GM19328 (cell line): Measurements from ENCODE around the gene NFIL3.
"Not testable (repeated sequence)": the region's sequence is repeated elsewhere in the genome, so short reads cannot be mapped to it uniquely, and the experiment has no call there.

Source experiments
- ATAC-seq: cut with Tn5 transposase; IDR thresholded peaks from one replicate; pipeline ENCODE4 v1.9.1; 2021; ENCODE audit warnings: mild to moderate bottlenecking, moderate library complexity; ENCODE audit not compliant: unreplicated experiment

NFIL3 gene

DNA sequence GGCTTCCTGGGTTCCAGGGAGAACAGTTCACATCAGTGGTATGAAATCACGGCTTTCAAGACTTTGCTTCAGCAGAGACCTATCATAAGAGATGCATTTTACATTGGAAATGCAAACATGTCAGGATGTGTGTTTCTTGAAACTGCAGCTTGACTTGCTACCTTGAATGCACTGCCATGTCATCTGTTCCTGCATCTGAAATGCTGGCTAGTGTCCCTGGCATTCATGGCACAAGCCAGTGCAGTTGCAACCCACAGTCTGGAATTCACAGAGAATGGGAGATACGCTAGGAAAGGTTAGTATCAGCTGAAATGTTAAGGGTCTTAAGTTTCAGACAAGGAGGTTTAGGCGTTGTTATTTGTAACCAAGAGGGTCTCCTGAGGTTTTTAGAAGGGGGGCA is 24.7 kb downstream of the NFIL3 start:
- no peak for ATAC-seq

DNA sequence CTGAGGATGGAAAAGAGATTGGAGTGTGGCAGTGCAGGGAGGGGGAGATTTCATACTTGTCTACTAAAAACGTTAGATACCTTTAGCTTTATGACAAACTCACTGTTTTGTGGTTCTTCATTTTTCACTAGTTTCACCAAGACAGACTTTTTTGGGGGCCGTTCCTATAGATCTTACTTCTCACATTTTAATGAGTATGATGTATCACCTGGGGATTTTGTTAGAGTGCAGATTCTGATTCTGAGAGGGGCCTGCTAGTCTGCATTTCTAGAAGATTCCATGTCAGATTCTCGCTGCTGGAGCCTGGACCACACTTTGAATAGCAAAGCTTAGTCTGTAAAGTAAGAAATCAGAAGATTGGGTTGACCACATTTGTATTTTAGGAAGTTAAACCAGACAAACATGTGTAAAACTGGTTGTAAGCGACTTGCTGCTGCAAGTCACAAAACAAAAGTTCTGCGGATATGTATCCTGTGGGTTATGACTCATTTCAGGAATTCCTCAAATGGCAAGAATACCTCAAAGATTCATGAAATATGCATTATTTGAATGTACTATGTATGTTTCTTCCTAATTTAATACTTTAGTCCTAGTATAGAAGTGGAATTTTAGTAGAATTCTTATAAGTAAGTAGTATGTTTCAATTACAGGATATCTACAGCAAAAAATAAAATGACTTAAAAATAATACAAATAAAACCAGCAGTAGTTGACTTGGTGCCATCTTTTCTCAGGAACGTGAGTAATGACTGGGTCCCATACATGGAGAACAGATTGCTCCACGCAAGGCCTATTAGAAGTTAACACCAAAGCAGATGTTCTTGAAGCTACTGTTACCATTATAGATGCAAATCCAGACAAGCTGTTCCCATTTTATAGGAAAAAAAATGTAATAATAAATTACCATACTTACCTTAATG is 27.8 kb downstream of the NFIL3 start:
- ATAC-seq, result no peak

DNA sequence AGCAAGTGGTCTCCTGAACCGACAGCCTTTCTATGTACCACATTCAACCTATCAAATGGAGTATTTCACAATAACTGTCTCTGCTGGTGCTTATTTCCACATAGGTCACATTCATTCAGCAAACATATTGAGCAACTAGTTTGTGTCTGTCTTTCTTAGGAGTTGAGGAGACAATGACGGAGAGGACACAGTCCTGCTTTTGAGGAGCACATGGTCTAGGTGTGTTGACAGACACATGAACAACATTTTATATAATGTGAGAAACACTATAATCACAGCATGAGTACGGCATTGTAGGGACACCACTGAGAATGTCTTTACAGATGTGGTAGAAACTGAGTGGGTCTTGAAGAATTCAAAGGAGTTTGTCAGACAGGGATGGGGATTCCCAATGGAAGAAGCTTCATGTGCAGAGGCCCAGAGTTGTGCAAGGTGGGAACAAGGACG is 28.5 kb downstream of the NFIL3 start:
- no peak for ATAC-seq

DNA sequence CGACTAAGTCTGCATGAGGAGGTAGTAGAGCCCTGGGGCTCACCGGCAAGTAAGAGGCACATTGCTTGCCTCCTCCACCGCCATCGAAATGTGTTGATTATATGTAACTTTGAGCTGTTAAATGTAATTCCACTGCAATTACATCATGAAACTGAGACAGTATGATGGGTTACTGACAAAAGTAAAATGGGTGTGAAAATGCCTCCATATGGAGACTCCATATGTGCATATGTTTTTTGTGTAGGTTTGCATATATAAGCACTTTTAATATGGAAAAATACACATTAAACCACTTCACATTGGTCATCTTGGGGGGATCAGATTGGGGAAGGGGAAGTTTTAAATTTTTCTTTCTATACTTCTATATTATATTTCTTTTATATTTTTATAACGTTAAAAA is 29.8 kb downstream of the NFIL3 start:
- ATAC-seq, result no peak

DNA sequence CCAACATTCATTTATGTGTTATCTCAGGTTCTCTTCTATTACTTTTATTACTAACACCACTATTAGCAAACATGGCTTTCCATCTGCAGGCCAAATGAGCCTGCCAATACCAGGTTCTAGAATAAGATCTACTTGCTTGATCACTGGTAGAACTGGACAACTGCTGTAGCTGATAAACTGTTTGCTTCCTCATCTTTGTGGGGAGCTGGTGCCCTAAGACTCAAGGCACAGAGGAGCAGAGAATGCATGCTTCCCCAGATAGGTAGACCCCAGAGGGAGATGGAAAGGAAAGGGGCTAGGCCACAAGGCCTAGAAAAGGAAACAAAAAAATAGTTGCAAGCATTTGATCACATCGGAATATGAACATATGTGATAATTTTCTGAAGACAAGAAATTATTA is 31.2 kb downstream of the NFIL3 start:
- ATAC-seq, result no peak

DNA sequence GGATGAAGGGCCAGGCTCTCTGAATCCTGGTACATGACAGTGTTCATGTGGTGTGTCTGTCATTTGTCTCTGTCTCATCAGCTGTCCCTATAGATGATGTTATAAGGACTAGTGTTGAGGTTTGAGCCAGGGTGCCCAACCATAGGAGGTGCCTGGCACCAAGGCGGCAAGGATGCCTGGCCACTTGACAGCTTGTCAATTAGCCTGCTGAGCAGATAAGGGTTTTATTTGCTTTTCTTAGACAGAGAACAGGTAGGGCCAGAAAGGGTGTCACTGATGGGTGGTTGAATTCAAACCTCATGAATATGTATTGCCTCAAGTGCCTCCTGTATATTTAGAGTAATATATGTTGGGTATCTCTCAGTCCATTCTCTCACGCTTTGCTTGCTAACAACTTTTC is 31.8 kb downstream of the NFIL3 start:
- no peak for ATAC-seq

DNA sequence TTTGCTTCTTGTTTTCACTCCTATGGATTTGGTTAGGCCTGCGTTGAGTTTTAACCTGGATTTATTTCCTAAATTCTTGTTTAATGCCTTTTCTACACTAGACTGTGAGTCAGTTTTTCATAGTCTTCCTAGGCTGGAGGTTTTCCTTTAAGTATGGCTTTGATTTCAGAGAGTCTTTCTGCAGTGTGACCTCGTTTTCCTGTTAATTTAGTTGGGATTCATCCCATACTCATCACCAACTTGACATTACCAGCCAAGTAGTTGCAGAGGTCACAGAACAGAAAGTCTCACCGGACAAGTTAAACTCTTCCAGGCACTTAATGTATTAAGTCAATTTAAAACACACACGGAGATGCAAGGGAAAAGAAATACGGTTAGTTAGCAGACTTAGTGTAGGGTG is 32.2 kb downstream of the NFIL3 start:
- no peak for ATAC-seq

DNA sequence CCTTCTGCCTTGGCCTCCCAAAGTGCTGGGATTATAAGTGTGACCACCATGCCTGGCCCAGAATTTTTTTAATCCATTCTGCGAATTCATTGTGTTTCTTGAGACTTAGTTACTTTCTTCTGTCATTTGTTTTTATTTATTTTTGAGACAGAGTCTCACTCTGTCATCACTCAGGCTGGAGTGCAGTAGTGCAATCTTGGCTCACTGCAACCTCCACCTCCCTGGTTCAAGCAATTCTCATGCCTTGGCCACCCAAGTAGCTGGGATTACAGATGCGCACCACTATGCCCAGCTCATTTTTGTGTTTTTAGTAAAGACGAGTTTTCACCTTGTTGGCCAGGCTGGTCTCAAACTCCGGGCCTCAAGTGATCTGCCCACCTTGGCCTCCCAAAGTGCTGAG is 33.9 kb downstream of the NFIL3 start:
- not testable (repeated sequence) for ATAC-seq

DNA sequence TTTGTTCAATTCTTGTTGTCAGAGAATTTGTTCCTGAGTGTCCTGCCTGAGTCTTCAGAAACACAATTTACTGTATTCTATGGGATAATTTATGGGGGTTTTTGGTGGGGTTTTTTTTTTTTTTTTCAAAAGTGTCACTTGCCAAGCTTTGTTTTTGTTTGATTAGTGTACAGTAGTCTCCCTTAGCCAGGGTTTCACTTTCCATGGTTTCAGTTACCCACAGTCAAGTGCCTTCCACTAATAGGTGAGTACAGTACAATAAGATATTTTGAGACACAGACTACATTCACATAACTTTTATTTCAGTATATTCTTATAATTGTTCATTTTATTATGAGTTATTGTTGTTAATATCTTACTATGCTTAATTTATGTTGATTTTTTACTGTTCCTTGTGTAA is 36.9 kb downstream of the NFIL3 start:
- no peak for ATAC-seq

DNA sequence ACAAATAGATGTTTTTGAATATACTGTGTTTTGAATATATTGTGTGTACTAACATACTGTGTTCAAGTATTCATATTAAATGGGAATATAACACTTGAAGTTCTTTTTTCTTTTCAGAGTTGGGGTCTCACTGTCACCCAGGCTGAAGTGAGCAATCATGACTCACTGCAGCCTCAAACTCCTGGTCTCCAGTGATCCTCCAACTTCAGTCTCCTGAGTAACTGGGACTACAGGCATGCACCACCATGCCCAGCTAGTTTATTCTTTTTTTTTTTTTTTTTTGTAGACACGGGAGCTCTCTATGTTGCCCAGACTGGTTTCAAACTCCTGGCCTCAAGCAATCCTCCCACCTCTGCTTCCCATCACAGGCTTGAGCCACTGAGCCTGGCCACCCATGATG is 38.7 kb downstream of the NFIL3 start:
- no peak for ATAC-seq

DNA sequence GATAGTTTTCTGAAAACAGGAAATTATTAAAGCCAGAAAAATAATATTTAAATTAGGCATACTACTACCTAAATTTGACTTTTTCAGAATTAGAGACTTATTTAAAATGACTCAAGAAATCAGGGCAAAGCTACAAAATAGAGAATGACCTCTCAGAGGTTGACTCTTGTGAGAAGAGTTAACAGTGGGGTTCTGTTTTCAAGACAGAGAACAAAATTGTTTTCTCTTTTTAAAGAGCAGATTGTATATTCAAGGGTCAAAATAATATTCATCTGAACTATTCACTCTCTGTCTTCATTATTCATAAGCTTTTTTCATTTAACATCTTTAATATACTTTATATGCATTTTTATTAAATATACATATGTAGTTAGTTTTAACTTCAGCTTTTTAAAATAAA is 40.1 kb downstream of the NFIL3 start:
- ATAC-seq, result no peak

DNA sequence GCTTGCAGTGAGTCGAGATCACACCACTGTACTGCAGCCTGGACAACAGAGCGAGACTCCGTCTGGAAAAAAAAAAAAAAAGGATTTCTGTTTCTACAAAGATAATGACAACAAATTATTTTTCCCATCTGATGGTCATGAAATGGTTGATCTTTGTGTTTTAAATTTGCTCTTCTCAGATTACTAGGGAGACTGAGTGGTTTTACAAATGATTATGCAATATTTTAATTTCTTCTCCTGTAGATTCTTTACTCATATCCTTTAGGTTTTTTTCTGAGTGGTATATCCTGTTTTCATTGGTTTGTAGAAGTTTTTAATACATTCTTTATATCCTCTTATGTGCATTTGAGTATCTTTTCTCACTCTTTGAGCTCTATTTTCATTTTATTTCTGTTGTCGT is 41.3 kb downstream of the NFIL3 start:
- ATAC-seq, result no peak

DNA sequence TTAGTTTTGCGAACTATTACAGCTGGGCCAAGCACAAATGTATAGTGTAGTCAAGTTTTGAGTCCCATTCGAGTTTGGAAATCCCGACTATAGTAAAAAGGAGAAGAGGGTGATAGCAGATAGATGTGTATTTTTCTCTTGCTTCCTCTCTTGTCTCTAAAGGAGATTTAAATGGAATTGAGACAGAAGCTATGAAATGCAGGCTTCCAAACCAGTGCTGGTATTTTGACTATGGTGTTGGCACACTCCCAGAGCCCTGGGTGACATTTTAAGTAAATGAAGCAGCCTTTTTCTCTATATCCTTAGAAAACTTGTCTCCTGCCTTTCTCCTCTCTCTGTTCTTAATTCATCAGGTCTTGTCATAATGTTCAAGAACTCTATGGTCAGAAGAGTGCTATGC is 44.2 kb downstream of the NFIL3 start:
- ATAC-seq, result no peak

DNA sequence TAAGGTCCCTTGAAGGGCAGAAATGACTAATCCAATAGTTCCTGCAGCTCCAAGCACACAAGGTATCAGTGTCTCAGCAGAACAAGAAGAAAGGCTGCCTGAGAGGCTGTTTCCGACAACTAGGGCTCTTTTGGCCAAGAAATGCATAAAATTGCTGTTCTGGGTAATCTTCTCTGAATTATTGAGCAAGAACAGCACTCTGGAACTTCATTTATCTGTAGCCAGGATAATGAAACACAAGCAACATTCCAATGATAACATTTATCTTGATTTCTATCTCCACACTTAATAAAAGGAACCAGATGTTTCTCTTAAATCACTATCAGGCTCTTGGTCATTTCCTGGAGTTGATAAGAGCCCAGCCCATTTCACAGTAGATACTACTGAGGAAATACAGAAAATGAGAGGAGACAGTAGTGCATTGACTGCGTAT is 44.9 kb downstream of the NFIL3 start:
- no peak for ATAC-seq

DNA sequence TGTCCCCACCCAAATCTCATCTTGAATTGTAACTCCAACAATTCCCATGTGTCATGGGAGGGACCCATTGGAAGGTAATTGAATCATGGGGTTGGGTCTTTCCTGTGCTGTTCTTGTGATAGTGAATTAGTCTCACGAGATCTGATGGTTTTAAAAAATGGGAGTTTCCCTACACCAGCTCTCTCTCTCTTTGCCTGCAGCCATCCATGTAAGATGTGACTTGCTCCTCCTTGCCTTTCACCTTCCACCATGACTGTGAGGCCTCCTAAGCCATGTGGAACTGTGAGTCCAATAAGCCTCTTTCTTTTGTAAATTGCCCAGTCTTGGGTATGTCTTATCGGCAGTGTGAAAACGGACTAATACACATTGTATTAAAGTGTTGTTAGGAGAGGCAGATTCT is 45.6 kb downstream of the NFIL3 start:
- ATAC-seq, result not testable (repeated sequence)

DNA sequence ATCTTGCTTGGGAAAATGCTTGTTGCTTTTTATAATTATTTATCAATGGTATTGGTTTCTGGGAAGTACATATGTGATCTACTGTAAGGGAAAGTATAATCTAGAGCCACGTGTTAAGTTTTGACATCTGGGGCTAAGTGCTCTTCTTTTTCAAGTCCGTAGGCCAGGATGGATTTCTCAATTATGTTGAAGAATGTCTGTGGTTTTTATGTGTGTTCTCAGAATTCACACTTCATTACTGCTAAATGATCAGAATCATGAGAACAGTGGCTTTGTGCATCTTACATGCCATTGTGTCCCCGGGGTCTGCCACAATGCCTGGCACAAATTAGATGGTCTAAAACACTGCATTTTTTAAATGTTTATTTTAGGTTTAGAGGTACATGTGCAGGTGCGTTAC is 47.4 kb downstream of the NFIL3 start:
- ATAC-seq, result no peak

DNA sequence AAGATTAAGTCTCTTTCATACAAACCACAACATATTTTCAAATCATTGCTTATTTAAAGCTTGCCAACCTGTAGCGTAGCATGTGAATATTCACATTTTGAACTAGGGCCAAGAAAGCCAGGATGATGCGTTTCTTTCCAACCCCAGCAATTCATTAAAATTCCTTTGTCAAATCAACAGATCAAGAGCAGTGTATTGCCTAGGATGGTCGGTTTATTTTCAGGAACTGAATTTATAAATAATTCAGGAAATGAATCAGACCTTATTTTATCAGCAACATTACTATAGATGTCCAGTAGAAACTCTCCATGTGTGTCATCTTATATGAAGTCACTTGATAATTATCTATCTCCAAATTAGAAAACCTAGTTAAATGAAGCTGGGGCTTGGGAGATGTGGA is 48.7 kb downstream of the NFIL3 start:
- no peak for ATAC-seq

DNA sequence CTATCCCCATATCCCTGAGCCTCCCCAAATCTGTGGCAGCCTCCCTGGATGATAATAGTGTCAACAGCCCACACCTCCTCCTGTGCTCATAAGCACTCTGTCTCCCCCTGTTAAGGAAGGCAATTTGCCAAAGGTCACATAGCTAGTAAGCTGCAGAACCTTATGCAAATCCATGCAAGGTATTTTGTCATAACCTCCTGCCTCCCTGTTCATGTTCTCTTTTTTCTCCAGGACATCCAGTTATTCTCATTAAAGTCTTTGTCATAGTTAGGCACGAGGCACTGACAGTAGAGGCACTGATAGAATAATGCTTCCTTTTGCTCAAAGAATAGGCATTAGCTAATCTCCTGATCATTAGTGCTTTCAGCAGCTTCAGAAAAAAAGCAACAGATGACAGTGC is 51.7 kb downstream of the NFIL3 start:
- ATAC-seq, result no peak

DNA sequence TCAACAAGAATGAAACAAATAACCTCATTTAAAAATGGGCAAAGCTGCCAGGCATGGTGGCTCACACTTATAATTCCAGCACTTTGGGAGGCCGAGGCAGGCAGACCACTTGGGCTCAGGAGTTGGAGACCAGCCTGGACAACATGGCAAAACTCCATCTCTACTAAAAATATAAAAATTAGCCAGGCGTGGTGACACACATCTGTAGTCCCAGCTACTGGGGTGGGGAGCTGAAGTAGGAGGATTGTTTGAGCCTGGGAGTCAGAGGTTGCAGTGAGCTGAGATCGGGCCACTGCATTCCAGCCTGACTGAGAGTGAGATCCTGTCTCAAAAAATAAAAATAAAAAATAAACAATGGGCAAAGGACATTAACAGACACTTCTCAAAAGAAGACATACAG is 53.6 kb downstream of the NFIL3 start:
- not testable (repeated sequence) for ATAC-seq

DNA sequence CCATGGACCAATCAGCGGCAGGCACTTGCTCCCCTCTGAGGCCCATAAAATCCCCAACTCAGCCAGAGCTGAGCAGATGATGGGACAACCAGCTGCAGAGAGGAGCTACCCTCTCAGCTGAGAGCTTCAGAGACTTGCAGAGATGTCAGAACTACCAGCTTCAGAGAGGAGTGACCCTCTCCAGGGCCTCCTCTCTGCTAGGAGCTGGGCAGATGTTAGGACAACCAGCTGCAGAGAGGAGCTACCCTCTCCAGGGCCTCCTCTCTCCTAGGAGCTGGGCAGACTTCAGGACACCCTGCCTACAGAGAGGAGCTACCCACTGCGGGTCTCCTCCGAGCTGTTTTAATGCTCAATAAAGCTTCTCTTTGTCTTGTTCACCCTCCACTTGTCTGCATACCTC is 58.9 kb downstream of the NFIL3 start:
- ATAC-seq, result no peak

DNA sequence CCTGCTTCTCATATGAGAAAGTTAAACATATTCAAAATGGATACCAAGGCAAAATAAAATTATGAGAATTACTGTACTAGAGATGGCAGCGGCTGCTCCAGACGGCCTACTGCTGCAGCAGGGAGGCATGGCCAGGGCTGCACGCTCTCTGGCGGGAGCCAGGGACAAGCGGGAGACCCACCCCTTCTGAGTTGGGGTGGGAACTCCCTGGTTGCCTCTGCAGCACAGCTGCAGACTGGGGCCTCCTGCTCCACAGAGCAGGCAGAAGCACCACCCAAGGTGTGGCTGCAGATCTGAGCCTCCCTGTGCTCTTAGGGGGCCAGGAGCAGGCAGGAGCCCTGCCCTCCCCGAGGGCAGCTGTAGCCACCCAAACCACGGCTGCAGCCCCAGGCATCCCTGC is 59.6 kb downstream of the NFIL3 start:
- no peak for ATAC-seq

DNA sequence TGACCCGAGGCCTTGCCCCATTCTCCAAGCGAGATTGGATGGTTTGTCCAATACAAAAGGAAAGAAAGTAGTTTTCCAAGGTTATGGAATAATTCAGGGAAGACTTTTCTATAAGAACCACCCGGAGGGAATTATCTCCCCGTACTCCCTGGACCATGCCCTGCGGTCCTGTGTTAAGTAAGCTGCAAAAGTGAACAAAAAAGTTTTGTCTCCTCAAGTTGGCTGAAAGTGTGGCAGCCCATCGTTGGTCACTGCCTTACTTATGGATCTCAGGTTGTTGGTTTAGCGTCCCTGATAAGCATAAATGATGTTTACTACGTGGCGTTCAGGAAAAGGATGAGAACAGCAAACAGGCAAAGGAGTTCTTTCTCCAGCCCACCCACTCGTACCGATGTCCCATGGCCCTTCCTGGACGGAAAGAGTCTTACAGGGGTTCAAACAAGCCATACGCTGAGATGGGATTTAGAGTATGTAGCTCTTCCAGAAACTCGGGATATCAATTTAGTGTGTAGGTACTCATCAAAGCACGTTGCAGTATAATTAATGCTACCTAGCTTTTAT is 61.5 kb downstream of the NFIL3 start:
- ATAC-seq, result no peak
